ENCODE results near the gene SMARCA5. TPM values are rescaled to one million over a fixed set of nuclear protein-coding genes. Genes with fewer than 3 reads are reported as not detected.
A peak's percentile ranks its signal among the peaks of the same experiment; 100 is the strongest.

The SMARCA5 gene
- total and polyA plus RNA-seq, 8 donors: 52.4 to 348 (median 282) TPM

- no peak for DNase-seq
- Histone ChIP-seq H3K27ac (no peak overlapping the region), H3K9me3 (no peaks in the 10 kb centered on the region), H3K4me1 (no peaks in the 10 kb centered on the region), H3K27me3 (no peaks in the 10 kb centered on the region), H3K4me3 (no peak overlapping the region), H3K36me3 (no peaks in the 10 kb centered on the region)
- ATAC-seq: no peak
- TF ChIP-seq, protein P1, sequence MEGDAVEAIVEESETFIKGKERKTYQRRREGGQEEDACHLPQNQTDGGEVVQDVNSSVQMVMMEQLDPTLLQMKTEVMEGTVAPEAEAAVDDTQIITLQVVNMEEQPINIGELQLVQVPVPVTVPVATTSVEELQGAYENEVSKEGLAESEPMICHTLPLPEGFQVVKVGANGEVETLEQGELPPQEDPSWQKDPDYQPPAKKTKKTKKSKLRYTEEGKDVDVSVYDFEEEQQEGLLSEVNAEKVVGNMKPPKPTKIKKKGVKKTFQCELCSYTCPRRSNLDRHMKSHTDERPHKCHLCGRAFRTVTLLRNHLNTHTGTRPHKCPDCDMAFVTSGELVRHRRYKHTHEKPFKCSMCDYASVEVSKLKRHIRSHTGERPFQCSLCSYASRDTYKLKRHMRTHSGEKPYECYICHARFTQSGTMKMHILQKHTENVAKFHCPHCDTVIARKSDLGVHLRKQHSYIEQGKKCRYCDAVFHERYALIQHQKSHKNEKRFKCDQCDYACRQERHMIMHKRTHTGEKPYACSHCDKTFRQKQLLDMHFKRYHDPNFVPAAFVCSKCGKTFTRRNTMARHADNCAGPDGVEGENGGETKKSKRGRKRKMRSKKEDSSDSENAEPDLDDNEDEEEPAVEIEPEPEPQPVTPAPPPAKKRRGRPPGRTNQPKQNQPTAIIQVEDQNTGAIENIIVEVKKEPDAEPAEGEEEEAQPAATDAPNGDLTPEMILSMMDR (IDR thresholded peaks at IDR 0.05): no peak
- intact Hi-C loops (cut with DNase I): no loop called here
These were observed 11.3 kb upstream of the SMARCA5 start for GRCh38 chr4:143502231-143502630.

DNA sequence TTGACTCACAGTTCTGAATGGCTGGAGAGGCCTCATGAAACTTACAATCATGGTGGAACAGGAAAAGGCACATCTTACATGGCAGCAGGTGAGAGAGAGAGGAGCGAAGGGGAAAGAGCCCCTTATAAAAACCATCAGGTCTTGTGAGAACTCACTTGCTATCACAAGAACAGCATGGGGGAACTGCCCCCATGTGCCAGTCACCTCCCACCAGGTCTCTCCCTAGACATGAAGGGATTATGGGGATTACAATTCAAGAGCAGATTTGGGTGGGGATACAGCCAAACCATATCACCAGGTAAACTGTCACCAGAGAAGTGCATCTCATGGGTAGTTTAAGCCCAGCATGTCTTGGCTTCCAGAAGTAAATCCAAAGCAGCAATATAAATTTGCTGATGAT is 7.5 kb upstream of the SMARCA5 start:
- Histone ChIP-seq H3K27ac (no peak overlapping the region), H3K4me3 (no peak overlapping the region), H3K9me3 (no peaks in the 10 kb centered on the region), H3K4me1 (no peaks in the 10 kb centered on the region), H3K27me3 (no peaks in the 10 kb centered on the region), H3K36me3 (no peaks in the 10 kb centered on the region)
- ATAC-seq (no peak), DNase-seq (no peak)
- intact Hi-C loops (cut with DNase I): no loop called here
- TF ChIP-seq, protein P1 (IDR thresholded peaks at IDR 0.05): no peak

DNA sequence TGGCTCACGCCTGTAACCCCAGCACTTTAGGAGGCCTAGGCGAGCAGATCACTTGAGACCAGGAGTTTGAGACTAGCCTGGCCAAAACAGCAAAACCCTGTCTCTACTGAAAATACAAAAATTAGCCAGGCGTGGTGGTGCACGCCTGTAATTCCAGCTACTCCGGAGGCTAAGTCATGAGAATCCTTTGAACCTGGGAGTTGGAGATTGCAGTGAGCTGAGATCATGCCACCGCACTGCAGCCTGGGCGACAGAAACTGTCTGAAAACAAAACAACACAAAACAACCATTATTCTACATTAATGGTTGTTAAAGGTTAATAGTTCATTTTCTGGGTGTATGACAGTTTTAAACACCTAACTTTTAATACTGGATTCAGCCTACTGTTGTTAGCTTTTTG is 1.6 kb upstream of the SMARCA5 start:
- Histone ChIP-seq H3K4me1 (peaks cover 14 to 25% of the 10 kb centered on the region in 2 donors), H3K27ac (no peak overlapping the region), H3K36me3 (no peaks in the 10 kb centered on the region), H3K4me3 (no peak overlapping the region), H3K27me3 (no peaks in the 10 kb centered on the region), H3K9me3 (no peaks in the 10 kb centered on the region)
- intact Hi-C loops (cut with DNase I): no loop called here
- ATAC-seq (no peak), DNase-seq (no peak)
- TF ChIP-seq, protein P1 (IDR thresholded peaks at IDR 0.05): no peak

DNA sequence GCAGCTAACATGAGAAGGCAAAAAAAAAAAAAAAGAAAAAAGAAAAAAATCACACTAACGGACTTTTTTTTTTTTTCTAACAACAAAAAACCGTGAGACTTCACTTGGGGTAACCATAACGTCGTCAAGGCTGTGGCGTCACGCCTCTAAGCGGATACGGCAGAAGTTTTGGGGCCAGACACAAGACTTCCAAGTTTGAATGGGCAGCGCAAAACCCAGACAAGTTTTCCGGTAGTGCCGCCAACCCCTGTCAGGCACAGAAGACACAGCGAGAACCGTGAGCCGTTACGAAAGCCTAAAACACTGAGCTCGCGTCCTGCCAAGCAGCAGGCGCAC is 556 bp upstream of the SMARCA5 start:
- Histone ChIP-seq H3K4me3 (peak overlapping the region; percentile 69 to 84), H3K27me3 (no peaks in the 10 kb centered on the region), H3K4me1 (peaks cover 17 to 35% of the 10 kb centered on the region in 2 donors), H3K36me3 (peaks cover 0 to 8% of the 10 kb centered on the region in 2 donors), H3K9me3 (no peaks in the 10 kb centered on the region), H3K27ac (peak overlapping the region; percentile 98)
- ATAC-seq (peak; percentile 24), DNase-seq (no peak)
- TF ChIP-seq, protein P1 (IDR thresholded peaks at IDR 0.05): no peak
- intact Hi-C loops (cut with DNase I): no loop called here

DNA sequence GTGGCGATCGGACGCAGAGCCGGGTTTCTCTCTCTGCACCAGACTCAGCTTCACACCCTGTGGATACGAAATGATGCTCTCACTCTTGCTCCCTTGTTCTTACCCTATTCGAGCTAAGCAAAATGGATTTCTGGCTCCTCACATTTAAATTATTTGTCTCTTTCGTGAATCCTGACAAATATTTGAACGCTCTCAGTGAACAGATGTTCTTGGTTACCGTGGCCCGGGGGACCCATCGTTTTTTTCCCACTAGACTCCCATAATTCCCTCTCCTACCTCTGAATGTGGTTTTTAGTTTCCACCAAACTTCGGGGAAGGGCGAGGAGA is 630 bp downstream of the SMARCA5 start:
- DNase-seq (no peak), ATAC-seq (no peak)
- no peaks in the 10 kb centered on the region for H3K27me3 ChIP-seq
- peak overlapping the region; percentile 98 for H3K27ac ChIP-seq
- intact Hi-C loops (cut with DNase I): no loop called here
- H3K36me3 ChIP-seq: peaks cover 0 to 16% of the 10 kb centered on the region in 2 donors
- TF ChIP-seq, protein P1 (IDR thresholded peaks at IDR 0.05): no peak
- H3K4me1 ChIP-seq: peaks cover 17 to 47% of the 10 kb centered on the region in 2 donors
- peak overlapping the region; percentile 69 to 84 for H3K4me3 ChIP-seq
- no peaks in the 10 kb centered on the region for H3K9me3 ChIP-seq
